Body of pancreas (tissue), 4 donors: Measurements from ENCODE around the gene CACNA1C.

Experiments used
- POLR2A ChIP-seq, 3 donors: fragments of 450-650 bp; IDR thresholded peaks; one replicate each; pipeline ENCODE4 v1.6.1; 2016; ENCODE audit warnings: antibody characterized with exemption in 3 of 3, mild to moderate bottlenecking in 2 of 3
- TF ChIP-seq, protein P1 (sequence below), 7 experiments: fragments of 450-650 bp in 4 of 7; fragments of 200-600 bp in 3 of 7; sonication (generic) in 3 of 7; IDR thresholded peaks; one replicate each; pipeline ENCODE4 v1.5.1; 2016 to 2019; ENCODE audit warnings: antibody characterized with exemption in 7 of 7

DNA sequence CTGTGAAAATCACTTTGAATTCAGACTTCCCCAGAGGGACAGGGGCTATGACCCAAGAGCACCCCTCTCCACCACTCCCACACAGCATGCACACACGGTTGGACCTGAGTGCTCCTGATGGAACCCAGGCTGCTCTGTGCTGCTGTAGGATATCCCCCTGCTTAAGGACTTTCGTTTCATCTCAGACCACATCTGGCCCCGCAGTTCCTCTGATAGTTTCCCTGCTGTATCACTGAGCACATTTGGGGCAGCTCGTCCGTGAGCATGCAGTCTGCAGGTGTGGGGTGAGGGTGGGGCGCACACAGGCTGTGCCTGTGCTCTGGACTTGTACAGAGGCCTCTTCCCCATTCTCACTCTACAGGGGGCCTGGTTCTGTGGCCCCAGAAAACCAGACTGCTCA is 396.8 kb downstream of the CACNA1C start:
- no peak for TF ChIP-seq POLR2A (IDR thresholded peaks at IDR 0.05)
- TF ChIP-seq, protein P1, sequence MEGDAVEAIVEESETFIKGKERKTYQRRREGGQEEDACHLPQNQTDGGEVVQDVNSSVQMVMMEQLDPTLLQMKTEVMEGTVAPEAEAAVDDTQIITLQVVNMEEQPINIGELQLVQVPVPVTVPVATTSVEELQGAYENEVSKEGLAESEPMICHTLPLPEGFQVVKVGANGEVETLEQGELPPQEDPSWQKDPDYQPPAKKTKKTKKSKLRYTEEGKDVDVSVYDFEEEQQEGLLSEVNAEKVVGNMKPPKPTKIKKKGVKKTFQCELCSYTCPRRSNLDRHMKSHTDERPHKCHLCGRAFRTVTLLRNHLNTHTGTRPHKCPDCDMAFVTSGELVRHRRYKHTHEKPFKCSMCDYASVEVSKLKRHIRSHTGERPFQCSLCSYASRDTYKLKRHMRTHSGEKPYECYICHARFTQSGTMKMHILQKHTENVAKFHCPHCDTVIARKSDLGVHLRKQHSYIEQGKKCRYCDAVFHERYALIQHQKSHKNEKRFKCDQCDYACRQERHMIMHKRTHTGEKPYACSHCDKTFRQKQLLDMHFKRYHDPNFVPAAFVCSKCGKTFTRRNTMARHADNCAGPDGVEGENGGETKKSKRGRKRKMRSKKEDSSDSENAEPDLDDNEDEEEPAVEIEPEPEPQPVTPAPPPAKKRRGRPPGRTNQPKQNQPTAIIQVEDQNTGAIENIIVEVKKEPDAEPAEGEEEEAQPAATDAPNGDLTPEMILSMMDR (IDR thresholded peaks at IDR 0.05): no peak
